HG03045 (cell line): ENCODE measurements around the gene TMEM129.

Experiments used
- ATAC-seq: cut with Tn5 transposase; IDR thresholded peaks from one replicate; pipeline ENCODE4 v1.9.1; 2021; ENCODE audit warnings: mild to moderate bottlenecking, moderate library complexity; ENCODE audit not compliant: unreplicated experiment

Gene TMEM129, protein sequence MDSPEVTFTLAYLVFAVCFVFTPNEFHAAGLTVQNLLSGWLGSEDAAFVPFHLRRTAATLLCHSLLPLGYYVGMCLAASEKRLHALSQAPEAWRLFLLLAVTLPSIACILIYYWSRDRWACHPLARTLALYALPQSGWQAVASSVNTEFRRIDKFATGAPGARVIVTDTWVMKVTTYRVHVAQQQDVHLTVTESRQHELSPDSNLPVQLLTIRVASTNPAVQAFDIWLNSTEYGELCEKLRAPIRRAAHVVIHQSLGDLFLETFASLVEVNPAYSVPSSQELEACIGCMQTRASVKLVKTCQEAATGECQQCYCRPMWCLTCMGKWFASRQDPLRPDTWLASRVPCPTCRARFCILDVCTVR

DNA sequence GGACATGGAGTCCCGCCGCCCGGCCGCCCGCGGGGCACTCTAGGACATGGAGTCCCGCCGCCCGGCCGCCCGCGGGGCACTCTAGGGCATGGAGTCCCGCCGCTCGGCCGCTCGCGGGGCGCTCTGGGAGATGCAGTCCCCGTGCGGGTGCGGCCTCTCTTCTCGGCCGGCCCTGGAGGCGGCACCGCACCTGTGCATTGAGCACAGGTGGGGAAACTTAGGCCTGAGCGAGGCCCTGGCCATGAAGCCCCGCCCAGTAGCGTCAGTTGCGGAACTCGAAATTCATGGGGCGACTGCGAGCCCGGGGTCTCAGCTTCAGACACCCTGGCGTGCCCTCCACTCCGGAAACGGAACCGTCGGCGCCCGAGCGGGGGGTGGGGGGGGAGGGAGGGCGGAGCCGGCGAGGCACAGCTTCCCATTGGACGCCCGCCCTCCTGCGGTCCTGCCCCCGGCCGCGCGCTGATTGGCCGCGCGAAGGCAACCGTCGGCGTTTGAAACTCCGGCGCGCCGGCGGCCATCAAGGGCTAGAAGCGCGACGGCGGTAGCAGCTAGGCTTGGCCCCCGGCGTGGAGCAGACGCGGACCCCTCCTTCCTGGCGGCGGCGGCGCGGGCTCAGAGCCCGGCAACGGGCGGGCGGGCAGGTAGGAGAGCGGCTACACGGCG is at the start of gene TMEM129, which contains the start of gene TACC3:
Gene TMEM129 (minus strand): TSS at position 321 of the 663 bp plus-strand sequence. CDS start 486 bp downstream, outside the sequence.
Gene TACC3 (plus strand): TSS at position 519 of the 663 bp plus-strand sequence. CDS start 1,901 bp downstream, outside the sequence.
- ATAC-seq: peak; percentile 74

DNA sequence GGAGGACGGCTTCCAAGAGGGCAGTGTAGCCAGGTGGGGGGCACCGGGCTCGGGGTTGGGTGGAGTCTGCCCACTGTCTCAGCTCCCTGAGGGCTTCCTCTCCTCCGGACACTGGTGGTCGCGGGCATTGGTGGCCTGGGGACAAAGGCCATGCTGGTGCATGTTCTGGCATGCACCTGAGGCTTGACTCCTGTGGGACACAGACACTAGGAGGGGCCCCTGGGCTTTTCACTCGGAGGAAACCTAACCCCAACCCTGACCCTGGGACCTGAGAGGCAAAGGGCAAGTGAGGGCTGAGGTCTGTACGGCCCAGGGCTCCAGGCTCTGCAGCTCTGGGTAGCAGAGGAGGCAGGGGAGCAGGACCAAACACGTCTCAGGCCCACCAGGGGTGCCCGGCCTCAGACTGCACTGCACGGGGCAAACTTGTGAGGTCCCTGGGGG is 49.7 kb upstream of the TMEM129 start:
- no peak for ATAC-seq

DNA sequence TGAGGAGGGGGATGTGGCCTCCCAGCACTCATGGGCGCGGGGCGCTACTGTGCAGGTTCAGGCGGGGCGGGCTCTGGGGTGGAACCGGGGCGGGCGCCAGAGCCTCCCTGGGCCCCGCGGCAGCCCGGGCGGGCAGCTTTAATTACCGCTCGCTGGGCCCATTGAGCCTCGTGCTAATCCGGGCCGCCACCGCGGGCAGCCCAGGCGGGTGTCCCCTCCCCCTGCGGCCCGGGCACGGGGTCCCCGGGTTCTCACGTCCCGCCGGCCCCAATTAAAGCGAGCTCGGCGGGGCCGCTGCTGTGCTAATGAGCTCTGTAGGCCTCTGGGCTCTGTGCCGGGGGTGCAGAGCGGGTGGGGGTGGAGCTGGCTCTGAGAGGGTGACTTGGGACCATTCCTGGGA is 49.1 kb upstream of the TMEM129 start:
- no peak for ATAC-seq

DNA sequence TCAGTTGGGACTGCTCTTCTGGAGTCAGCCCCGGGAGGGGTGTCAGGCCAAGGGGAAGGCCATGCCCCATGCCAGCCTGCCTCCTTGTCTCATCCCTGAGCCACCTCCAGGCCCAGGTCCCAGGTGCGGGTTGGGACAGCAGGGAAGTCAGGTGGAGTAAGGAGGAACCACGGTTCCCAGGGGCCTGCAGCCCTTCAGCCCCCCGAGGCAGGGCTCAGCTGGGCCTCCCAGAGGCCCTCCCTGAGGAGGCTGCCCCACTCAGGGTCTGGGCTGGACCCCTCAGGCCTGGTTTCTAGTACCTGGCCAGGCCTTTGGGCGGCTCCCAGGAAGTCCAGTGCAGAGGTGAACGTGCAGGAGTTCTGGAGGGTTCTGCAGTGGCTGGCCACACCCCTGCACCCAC is 48.6 kb upstream of the TMEM129 start:
- no peak for ATAC-seq

DNA sequence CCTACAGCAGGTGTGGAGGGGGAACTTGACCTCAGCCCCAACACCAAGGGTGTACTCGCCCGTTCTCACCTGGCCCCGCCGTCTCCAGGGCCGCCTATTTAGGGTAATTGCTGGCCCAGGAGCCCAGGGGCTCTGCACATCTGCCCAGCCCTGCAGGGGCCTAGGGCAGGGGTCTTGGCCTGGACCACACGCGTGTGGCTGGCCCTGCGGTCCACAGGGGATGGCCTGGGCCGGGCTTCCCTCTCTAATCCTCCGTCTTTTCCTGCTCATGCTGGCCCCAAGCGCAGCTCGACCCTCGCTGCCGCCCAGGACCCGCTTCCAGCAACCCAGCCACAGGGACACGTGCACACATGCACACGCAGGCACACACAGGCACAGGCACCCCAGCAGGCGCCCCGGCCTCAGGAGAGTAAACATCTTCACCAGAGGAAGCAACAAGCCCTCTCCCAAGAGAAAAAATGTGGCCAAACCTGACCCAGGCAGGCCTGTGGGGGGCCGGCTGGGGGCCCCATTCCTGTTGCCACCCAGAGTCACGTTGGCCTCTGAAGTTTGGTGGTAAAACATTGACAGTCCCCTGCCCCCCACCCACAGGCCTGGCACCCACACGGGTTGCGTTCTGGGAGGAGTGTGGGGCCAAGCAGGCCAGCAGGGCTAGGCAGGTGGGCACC is 47.4 kb upstream of the TMEM129 start:
- no peak for ATAC-seq

DNA sequence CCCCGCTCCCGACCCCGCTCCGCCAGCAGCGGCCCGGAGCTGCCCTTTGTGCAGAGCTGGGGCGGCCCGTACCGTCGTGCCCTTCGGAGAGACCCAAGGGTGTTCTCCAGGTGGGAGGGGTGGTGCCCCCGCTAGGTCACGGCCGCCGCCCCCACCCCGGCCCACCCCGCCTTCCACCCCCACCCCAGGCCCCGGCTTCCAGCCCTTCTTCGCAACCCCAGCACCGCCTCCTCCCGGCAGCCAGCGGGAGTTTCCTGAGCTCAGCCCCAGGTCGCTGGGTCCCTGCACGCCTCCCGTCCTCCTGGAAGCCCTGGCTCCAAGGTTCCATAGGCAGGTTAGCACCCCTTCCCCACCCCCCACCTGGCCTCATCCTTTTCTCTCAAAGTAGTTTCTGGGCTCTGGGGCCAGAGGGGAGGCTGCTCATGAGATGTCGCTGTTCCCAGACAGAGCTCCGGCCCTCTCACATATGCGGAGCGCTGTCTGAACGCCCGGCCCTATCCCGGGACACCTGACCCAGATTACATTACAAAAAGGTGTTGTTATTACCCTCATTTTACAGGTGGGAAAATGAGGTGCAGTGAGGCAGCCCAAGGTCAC is 46.7 kb upstream of the TMEM129 start:
- ATAC-seq: no peak

DNA sequence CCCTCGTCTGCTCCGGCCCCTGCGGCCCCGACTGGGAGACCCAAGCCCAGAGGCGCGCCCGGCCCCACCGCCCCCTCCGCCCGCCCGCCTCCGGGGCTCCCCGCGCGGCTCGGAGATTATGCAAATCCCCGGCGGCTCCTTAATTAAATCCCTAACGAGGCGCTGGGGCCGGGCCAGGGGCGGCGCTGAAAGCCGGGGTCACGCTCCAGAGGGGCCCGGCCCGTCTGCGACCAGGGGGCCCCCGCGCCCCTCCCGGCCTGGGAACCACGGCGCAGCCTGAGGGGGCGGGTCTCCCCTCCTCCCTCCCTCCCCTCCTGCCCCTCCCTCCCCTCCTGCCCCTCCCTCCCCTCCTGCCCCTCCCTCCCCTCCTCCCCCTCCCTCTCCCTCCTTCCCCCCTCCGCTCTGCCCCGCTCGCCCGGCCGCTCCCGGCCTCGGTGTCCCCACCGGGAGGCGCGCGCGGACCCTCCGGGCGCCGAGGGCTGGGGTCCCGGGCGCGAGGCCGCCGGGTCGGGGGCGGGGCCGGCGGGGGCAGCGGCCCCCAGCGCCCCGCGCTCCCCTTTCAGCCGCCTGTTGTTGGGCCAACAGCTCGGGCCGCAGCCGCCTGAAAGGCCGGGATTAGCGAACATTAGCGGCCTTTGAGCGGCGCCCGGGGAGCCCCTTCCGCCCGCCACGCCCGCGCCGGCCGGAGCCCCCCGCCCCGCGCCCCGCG is 46.1 kb upstream of the TMEM129 start:
- no peak for ATAC-seq

DNA sequence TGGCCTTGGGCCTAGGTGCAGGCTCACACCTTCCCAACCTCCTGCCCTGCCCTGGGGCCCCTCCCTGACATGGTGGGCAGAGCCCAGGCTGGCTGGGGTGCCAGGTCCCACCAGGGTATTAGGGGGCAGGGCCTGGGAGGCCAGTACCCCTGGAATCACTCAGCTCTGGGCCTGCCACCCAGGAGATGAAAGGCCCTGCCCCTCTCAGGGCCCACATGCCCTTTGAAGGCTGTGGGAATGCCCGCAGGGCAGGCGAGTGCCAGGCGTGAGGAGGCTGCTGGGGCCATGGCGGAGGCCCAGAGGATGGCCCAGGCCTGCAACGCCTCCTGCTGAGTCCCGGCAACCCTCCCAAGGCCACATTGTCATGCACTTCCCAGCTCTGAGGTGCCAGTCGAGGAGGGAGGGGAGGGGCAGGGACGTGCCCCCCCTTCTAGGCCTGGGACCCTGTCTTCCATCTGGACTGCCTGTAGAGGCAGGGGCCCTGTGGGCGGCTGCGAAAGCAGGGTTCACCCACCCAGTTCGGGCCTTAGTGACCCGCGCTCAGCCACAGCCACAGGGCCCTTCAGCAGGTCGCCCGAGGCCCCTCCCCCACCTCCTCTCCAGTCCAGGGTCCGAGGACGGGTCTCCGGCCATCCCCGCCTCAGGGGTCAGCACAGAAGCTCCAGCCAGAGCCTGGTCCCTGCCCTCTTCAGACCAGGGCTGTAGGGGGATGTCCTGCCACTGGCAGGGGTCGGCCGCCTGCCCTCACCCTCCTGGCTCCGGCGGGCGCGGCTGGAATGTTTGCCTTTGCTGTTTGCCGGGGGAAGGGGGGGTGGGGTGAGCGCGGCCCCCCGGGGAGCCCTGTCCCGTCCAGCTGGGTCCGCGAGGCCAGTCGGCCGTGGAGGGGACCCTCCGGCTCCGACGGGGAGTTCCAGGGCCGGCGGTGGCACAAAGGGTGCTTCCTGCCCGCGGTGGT is 45.3 kb upstream of the TMEM129 start:
- ATAC-seq: no peak

DNA sequence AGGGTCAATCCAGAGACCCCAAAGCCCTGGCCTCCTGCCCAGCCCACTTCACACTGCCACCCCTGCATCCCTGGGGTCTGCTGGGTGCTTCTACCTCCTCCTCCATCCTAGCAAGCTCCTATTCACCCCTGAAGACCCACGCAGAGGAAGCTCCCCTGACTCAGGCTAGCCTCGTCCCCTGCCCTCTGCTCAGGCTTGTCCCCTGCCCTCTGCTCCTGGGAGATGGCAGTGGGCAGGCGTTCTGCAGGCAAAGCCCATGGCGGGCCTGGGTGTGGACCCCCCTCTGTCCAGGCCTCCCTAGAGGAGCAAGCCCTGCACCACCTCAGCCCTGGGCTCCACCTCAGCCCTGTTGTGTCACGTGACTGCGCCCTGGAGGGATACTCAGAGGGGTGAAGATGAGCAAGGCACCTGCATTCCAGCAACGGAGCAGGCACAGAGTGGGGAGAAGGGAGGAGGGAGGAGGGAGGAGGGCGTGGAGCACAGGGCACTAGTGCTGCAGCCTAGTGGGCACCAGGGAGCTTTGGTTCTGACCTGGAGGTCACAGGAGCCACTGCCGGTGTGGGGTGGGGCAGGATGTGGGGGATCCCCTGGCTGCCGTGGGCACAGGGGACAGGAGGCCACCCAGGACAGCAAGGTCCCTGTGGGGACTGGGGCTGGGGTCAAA is 44.4 kb upstream of the TMEM129 start:
- ATAC-seq: no peak

DNA sequence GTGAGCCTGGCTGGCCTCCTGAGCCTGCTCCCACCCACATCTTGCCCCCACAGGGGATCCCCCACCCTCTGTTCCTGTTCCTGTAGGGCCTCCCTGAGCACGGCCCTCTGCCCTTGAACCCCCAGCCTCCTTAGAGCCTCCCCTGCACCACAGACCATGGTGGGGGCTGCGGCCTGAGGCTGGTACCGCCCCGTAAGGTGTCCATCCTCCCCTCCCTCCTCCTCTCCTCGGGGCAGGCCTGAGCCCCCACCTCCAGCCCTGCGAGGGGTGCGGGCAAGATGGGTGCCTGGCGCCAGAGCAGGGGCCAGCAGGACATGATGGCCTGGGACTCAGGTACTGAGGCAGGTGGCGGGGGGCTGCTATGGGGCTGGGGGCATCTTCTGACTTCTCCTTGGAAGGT is 43.5 kb upstream of the TMEM129 start:
- no peak for ATAC-seq

DNA sequence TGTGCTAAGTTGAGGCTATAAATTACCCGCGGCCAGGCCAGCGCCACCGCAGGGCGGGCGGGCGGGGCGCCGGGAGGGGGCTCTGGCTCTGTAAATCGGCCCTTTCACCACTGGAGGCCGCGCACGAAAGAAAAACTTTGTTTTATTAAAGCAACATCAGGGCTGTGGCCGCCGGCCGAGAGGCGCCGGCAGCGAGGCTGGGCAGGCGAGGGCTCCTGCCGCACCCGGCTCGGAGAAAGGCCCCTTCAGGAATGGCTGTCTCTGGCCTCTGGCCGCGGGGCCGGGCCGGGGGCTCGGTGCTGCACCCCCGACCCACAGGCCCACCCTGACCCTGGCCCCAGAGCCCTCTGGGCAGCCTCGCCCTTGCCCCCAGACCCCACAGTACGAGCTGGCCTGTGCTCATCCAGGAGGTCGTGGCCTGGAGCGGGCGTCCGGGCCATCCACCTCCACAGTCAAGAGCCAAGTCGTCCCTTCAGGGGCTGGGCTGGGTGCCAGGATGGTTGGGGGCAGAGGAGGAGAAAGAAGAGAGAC is 42.5 kb upstream of the TMEM129 start:
- ATAC-seq: no peak

DNA sequence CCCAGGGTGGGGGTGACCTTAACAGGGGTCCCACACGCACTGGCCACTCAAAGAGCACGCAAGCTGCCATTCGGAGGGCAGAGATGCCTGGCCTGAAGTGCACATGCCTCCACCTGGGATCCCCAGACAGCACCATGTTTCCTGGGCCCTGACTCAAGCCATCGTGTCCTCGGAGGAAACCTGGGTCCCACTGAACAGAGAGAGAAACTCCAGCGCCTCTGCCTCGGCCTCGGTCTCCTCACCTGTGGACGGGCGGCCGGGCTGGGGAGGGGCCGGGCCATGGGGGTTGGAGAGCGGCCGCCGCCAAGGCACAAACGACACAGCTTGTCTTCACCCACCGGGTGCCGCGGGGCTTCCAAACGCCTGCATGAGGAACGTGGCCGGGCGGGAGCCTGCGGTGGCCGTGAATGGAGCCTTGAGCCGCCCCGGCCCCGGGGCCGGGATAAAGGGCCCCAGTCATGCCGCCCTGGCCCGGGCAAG is 42.0 kb upstream of the TMEM129 start:
- no peak for ATAC-seq

DNA sequence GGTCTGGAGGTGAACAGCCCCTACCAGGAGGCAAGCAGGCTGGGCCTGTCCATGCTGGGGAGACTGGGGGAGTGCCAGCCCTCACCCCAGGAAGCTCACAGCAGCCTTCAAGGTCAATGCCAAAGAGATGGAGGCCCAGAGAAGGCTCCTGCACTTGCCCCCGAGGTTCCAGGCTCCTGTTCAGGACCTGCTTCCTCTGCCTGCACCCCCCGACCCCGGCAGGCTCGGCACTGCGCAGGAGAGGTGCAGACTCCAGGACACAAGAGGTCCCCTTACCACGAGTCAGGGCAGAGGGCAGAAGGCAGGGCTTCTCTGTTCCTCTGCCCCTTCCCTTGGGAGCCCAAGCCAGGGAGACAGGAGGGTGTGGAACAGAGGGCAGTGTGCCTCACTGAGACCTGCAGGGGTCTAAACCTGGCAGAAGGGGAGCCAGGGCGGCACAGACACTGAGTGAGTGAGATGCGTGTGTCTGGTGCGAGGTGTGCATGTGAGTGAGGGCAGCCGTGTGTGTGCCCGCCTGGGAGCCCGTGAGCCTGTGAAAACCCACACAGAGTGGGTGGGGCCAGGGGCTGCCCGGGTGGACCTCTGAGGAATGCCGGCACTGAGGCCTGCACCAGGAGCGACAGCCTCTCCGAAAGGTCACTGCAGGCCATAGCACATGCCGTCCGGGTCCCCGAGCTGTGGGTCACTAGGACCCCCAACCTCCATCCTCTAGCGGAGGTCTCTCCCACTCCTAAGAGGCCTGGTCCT is 41.3 kb upstream of the TMEM129 start:
- no peak for ATAC-seq

DNA sequence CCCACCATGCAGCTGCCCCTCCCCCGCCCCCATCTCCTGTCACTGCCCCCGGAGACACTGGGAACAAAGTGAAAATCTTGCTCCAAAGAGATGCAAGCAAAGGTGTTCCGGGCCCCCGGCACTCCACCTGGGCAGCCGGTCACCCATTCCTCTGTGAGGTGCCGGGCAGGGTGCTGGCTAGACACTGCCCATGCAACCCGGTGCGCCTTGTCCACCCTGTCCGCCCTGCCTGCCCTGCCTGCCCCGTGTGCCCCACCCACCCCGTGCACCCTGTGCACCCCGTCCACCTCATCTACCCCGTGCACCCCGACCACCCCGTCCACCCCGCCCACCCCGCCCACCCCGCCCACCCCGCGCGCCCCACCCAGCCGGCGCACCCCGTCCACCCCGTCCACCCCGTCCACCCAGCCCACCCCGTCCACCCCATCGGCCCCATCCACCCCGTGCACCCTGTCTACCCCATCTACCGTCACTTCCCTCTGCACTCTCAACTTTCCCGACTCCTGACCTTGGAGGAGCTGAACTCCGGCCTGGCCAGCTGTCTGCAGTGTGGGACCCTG is 40.1 kb upstream of the TMEM129 start:
- ATAC-seq: no peak

DNA sequence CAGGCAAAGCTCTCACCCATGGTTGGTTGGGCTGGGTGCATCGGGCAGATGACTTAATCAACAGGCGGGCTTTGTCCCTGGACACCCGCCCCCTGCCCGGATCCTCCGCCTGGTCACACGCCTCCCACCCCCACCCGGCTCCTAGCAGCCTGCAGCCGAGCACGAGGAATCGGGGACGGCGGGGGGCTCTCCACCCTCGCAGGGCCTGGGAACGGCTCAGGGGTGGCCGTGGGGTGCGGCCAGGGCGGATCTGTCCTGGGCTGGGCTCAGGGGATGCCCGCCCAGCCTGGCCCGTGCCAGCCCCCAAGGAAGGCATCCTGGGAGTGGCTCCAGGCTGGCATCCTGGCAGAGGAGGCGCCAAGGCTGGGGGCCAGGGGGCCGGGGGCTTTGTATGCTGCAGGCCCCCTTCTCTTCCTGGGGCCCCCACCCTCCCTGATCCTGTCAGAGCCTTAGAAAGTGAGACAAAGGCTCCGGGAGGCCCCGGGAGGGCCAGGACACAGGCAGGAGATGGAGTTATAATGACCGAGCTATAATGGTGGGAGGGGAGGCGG is 39.5 kb upstream of the TMEM129 start:
- ATAC-seq: no peak

DNA sequence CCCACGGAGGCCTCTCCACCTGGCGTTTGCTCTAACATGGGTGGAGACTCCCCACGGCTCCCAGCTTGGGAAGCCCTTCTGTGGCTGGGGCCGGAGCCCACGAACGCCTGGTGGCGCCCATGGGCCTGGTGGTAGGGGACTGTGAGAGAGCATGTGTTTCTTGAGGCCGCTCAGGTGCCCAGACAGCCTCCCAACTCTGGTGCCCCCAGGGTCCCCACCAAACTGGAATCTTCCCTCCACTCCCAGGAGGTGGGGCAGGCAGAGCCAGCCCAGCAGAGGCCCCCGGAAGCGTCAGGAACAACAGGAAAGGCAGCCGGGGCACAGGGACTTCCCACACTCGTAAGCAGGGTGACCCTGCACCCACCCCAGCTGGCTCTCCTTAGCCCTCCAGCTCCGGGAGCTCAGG is 38.7 kb upstream of the TMEM129 start:
- ATAC-seq: no peak

DNA sequence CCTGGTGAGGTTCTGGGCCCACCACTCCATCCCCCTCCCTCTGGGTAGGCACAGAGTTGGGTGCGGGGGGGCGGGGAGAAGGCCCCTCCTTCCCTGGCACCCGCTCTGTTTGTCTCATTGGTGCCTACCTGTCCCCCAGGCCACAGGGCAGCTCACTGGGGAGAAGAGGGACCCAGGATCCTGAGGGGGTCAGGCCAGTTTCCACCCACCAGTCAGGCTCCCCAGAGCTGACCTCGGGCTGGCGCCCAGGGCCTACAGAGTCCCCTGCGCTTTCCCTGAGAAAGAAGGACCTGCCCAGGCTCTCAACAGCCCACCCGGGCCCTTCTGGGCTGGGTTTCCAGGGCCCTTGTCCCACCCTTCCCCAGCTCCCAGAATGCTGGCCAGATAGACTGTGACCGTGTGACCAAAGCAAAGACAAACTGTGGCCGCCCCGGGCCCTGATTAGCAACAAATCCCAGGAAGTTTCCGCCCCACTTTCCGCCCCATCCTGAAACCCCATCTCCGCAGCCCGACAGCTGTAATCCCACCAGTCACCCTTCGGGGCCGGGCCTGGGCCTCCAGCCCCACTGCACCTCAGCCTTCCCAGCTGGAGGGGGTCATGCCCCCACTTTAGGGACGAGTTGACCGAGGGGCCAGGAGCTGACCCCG is 38.2 kb upstream of the TMEM129 start:
- no peak for ATAC-seq
